Left lung (tissue), 10 donors: ENCODE results near the gene SERTAD2. TPM values are rescaled to one million over a fixed set of nuclear protein-coding genes. Genes with fewer than 3 reads are reported as not detected.

Experiments used
- ATAC-seq: fragments of 200-7000 bp; cut with Tn5 transposase; one replicate; pipeline ENCODE4 v1.9.1; 2020; ENCODE audit warnings: moderate library complexity
- DNase-seq, 4 donors: peaks; one replicate each; pipeline ENCODE4 v3.0.0-alpha.2; 2013 to 2020
- H3K27ac ChIP-seq, 2 donors: fragments of 200-600 bp; sonication (generic) in 1 of 2; one replicate each; pipeline versions ENCODE4 v1.5.0 to v1.8.0; 2020 to 2021
- H3K27me3 ChIP-seq, 2 donors: fragments of 200-600 bp; sonication (generic) in 1 of 2; one replicate each; pipeline versions ENCODE4 v1.5.0 to v1.8.0; 2020 to 2021
- H3K36me3 ChIP-seq, 2 donors: fragments of 200-600 bp; sonication (generic) in 1 of 2; one replicate each; pipeline versions ENCODE4 v1.5.0 to v1.8.0; 2020 to 2021
- H3K4me1 ChIP-seq, 2 donors: fragments of 200-600 bp; one replicate each; pipeline ENCODE4 v1.8.0; 2021
- H3K4me3 ChIP-seq, 2 donors: fragments of 200-600 bp; sonication (generic) in 1 of 2; one replicate each; pipeline versions ENCODE4 v1.5.0 to v1.8.0; 2020 to 2021; ENCODE audit warnings: mild to moderate bottlenecking in 1 of 2
- H3K9me3 ChIP-seq, 2 donors: fragments of 200-600 bp; sonication (generic) in 1 of 2; one replicate each; pipeline versions ENCODE4 v1.5.0 to v1.8.0; 2020 to 2021
- CTCF ChIP-seq, 2 donors: fragments of 200-600 bp; sonication (generic) in 1 of 2; IDR thresholded peaks; one replicate each; pipeline versions ENCODE4 v1.5.0 to v1.8.0; 2021; ENCODE audit warnings: antibody characterized with exemption in 2 of 2
- intact Hi-C, 2 donors: fragments of 100-400 bp; cut with DNase I; formaldehyde crosslinking; loops; one replicate each; pipeline versions ENCODE4 v1.11.2 to v1.14.2; 2022
- polyA plus RNA-seq, 6 donors: library from polyadenylated mRNA; unstranded; fragments of 120-200 nt; gene quantifications; one replicate each; pipeline ENCODE4 v1.2.1, GENCODE V29; 2013; ENCODE audit not compliant: insufficient read length in 6 of 6
- total RNA-seq, 2 donors: library from RNA; stranded (reverse); fragmentation: NEBNext Ultra II Directional; extraction: Animal tissue kit (Norgen Biotek cat#: 25700); gene quantifications; one replicate each; pipeline ENCODE4 v1.2.1, GENCODE V29; 2021
- donor health status: DM: no; HTN: yes; CAD: no.
- donor health status: DM: no; HTN: no; CAD: no.

Gene SERTAD2
- total and polyA plus RNA-seq, 8 donors: 17.9 to 28.0 (median 26.4) TPM

GRCh38 chr2:64695721-64696261 is 42.1 kb upstream of the SERTAD2 start:
- Histone ChIP-seq H3K9me3 (no peaks in the 10 kb centered on the region), H3K4me3 (no peak overlapping the region), H3K27me3 (no peaks in the 10 kb centered on the region), H3K27ac (no peak overlapping the region), H3K4me1 (peaks cover 0 to 47% of the 10 kb centered on the region in 2 donors), H3K36me3 (no peaks in the 10 kb centered on the region)
- no peak for ATAC-seq
- intact Hi-C loops: no loop called here
- TF ChIP-seq CTCF (IDR thresholded peaks at IDR 0.05): no peak
- DNase-seq: no peak

- Histone ChIP-seq H3K4me3 (no peak overlapping the region), H3K27ac (no peak overlapping the region), H3K4me1 (peaks cover 0 to 17% of the 10 kb centered on the region in 2 donors), H3K27me3 (no peaks in the 10 kb centered on the region), H3K36me3 (no peaks in the 10 kb centered on the region), H3K9me3 (no peaks in the 10 kb centered on the region)
- no peak for DNase-seq
- intact Hi-C loops: no loop called here
- TF ChIP-seq CTCF (IDR thresholded peaks at IDR 0.05): no peak
- ATAC-seq: no peak
Measured at GRCh38 chr2:64692401-64692800, 38.7 kb upstream of the SERTAD2 start.

GRCh38 chr2:64688909-64689308 is 35.2 kb upstream of the SERTAD2 start:
- no peak for TF ChIP-seq CTCF (IDR thresholded peaks at IDR 0.05)
- no peak for ATAC-seq
- no peaks in the 10 kb centered on the region for H3K27me3 ChIP-seq
- DNase-seq: no peak
- no peaks in the 10 kb centered on the region for H3K9me3 ChIP-seq
- H3K36me3 ChIP-seq: no peaks in the 10 kb centered on the region
- no peak overlapping the region for H3K27ac ChIP-seq
- H3K4me1 ChIP-seq: peaks cover 0 to 5% of the 10 kb centered on the region in 2 donors
- intact Hi-C loops: no loop called here
- no peak overlapping the region for H3K4me3 ChIP-seq

- no peaks in the 10 kb centered on the region for H3K9me3 ChIP-seq
- no peaks in the 10 kb centered on the region for H3K36me3 ChIP-seq
- no peak overlapping the region for H3K4me3 ChIP-seq
- TF ChIP-seq CTCF (IDR thresholded peaks at IDR 0.05): no peak
- peaks cover 0 to 12% of the 10 kb centered on the region in 2 donors for H3K4me1 ChIP-seq
- H3K27ac ChIP-seq: no peak overlapping the region
- no peaks in the 10 kb centered on the region for H3K27me3 ChIP-seq
- DNase-seq: no peak
- intact Hi-C loops: no loop called here
- ATAC-seq: no peak
Measured at GRCh38 chr2:64686283-64686956, 32.7 kb upstream of the SERTAD2 start.

- DNase-seq (no peak), ATAC-seq (peak; percentile 41)
- TF ChIP-seq CTCF (IDR thresholded peaks at IDR 0.05): no peak
- H3K4me3 ChIP-seq: no peak overlapping the region
- H3K9me3 ChIP-seq: no peaks in the 10 kb centered on the region
- intact Hi-C loops: no loop called here
- H3K27me3 ChIP-seq: no peaks in the 10 kb centered on the region
- peaks cover 0 to 12% of the 10 kb centered on the region in 2 donors for H3K4me1 ChIP-seq
- H3K36me3 ChIP-seq: no peaks in the 10 kb centered on the region
- no peak overlapping the region for H3K27ac ChIP-seq
Measured at GRCh38 chr2:64685430-64685829, 31.7 kb upstream of the SERTAD2 start.
